ENCODE measurements around the gene PRKAB2. TPM values are rescaled to one million over a fixed set of nuclear protein-coding genes. Genes with fewer than 3 reads are reported as not detected.

The PRKAB2 gene, protein sequence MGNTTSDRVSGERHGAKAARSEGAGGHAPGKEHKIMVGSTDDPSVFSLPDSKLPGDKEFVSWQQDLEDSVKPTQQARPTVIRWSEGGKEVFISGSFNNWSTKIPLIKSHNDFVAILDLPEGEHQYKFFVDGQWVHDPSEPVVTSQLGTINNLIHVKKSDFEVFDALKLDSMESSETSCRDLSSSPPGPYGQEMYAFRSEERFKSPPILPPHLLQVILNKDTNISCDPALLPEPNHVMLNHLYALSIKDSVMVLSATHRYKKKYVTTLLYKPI
- 7.7 and 10.0 TPM in 2 replicates for total RNA-seq

DNA sequence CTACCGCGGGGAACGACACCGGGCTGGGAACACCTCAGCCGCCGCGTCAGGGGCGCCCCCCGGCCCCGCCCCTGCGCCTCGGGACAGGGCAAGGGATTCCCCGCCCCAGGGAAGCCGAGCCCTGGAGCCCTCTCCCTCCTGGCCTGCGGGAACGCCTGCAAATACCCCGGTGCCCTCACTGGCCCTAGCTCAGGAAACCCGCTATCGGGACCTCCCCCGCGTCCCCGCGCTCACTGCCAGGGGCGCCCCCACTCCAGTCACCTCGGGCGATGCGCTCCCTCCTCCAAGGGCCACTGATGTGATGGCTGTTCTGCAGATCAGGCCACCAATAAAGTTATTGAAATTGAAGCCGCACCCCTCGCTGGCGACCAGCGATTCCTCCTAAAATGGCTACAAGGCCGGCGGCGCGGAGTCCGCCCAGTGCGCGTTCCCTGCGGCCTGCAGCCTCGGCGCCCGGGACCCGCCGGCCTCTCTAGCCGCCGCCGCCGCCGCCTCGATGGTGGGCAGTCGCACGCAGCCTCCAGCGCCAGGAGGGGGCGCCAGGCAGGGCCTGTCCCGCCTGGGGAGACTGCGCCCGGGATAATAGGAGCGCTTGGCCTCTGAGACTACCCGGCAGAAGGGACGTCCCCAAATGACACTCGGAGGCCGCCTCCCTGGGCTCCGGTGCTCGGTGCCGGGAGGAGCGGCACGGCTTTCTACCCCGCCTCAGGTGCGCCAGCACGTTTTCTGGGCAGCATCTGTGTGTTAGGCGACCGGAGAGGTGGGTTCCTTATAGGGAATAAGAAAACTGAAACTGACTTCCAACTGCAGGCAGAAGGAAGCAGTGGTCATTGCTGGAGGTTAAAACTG is at the start of gene PRKAB2:
PRKAB2 (minus strand) TSS at position 303 of the 849 bp plus-strand sequence. CDS start 326 bp downstream, outside the sequence.

Other genes starting within 250 kb of the PRKAB2 start
- 4.6 and 4.9 TPM in 2 replicates for gene NBPF12, start 234.1 kb downstream of the PRKAB2 start, total RNA-seq
- 1.9 and 2.9 TPM in 2 replicates for gene FMO5, start 52.9 kb upstream of the PRKAB2 start, total RNA-seq
- 20.9 and 32.6 TPM in 2 replicates for gene CHD1L, start 70.2 kb upstream of the PRKAB2 start, total RNA-seq

Measured in bronchial smooth muscle cell (primary cell).